ENCODE results near the gene SIK3. TPM values are rescaled to one million over a fixed set of nuclear protein-coding genes. Genes with fewer than 3 reads are reported as not detected.

SIK3 gene
- total RNA-seq, 2 donors from 2014 or later, result 26.2 to 77.6 TPM

DNA sequence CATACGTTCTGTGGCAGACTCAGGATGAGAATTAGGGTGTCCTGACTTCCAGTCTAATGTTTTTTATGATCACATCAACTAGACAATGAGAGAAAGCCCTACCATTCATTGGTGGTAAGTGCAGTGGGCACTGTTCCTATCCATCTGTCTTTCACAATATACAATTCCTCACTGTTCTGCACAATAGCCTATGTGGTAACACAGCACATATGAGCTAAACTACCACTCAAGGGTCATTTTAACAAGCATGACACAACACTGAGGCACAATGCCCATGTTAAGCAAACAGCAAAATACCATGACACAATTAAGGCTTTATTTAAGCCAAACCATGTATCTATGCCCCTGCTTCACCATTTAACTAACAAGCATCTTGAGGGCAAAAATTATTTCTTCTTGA lies 52.3 kb downstream of the SIK3 start:
- Histone ChIP-seq H3K27ac (no peak overlapping the region), H3K4me3 (no peak overlapping the region), H3K36me3 (no peaks in the 10 kb centered on the region), H3K27me3 (replicated peaks; ENCODE audit: insufficient read depth) (no peaks in the 10 kb centered on the region), H3K4me1 (replicated peaks) (no peaks in the 10 kb centered on the region), H3K9me3 (no peaks in the 10 kb centered on the region)
- TF ChIP-seq POLR2AphosphoS5 (IDR thresholded peaks at IDR 0.05) (no peak), POLR2A (IDR thresholded peaks at IDR 0.05) (no peak)
- TF ChIP-seq, protein P1, sequence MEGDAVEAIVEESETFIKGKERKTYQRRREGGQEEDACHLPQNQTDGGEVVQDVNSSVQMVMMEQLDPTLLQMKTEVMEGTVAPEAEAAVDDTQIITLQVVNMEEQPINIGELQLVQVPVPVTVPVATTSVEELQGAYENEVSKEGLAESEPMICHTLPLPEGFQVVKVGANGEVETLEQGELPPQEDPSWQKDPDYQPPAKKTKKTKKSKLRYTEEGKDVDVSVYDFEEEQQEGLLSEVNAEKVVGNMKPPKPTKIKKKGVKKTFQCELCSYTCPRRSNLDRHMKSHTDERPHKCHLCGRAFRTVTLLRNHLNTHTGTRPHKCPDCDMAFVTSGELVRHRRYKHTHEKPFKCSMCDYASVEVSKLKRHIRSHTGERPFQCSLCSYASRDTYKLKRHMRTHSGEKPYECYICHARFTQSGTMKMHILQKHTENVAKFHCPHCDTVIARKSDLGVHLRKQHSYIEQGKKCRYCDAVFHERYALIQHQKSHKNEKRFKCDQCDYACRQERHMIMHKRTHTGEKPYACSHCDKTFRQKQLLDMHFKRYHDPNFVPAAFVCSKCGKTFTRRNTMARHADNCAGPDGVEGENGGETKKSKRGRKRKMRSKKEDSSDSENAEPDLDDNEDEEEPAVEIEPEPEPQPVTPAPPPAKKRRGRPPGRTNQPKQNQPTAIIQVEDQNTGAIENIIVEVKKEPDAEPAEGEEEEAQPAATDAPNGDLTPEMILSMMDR (IDR thresholded peaks at IDR 0.05), result no peak
- WGBS, result 81% methylated on average over 1 of the region's 1 CpG
- no peak for DNase-seq (ENCODE audit: low spot score)
- intact Hi-C loops (cut with DNase I), result no loop called here

DNA sequence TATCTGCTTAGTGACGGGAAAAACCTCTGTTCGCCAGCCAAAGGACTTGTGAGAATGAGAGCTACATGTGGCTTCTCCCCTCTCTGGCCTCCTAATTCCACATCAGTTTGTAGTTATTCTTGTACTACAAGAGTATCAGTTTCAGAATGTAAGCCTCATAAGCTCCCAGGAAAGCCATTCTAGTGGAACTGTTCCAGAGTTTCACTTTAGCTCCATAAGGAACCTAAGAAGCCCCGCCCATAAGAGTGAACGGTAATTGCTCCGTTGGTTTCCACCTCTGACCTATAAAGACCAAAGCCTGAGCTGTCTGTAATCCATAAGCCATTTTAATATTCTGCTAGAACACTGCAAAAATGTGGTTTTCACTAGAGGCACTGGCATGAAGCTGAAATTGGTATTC lies 53.0 kb downstream of the SIK3 start:
- Histone ChIP-seq H3K27ac (no peak overlapping the region), H3K36me3 (no peaks in the 10 kb centered on the region), H3K4me3 (no peak overlapping the region), H3K27me3 (replicated peaks; ENCODE audit: insufficient read depth) (no peaks in the 10 kb centered on the region), H3K4me1 (replicated peaks) (no peaks in the 10 kb centered on the region), H3K9me3 (no peaks in the 10 kb centered on the region)
- TF ChIP-seq, protein P1 (IDR thresholded peaks at IDR 0.05), result no peak
- TF ChIP-seq POLR2A (IDR thresholded peaks at IDR 0.05), result no peak
- TF ChIP-seq POLR2AphosphoS5 (IDR thresholded peaks at IDR 0.05), result no peak
- DNase-seq (ENCODE audit: low spot score), result no peak
- intact Hi-C loops (cut with DNase I), result no loop called here
- 47% methylated on average over 5 of the region's 5 CpGs for WGBS

DNA sequence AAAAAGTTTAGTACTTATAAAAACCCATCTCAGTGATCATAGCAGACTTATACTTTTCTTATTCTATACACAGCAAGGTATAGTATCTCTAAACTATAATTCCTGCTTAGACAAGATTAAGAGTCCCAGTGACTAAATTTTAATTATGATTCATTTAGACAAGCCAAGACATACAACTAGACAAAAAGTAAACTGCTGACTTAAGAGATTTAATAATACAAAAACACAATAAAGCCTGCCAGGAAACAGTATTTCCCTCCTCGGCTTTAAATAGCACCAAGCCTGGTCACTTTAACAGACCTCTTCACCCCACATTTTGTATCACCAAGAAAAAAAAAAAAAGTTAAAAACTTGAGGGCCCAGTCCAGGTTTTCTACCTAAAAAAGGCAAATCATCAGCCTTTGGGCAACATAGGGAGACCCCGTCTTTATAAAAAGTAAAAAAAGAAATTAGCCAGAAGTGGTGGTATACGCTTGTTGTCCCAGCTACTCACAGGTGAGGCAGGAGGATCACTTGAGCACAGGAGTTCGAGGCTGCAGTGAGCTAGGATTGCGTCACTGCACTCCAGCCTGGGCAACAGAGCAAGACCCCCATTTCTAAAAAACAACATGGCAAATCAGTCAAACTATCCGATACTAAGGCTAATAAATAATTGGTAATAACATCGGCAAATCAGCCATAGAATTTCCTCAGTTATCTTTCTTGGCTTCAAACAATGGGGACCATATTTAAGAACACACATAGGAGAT lies 53.8 kb downstream of the SIK3 start:
- no peak overlapping the region for H3K4me3 ChIP-seq
- H3K4me1 ChIP-seq (replicated peaks), result no peaks in the 10 kb centered on the region
- intact Hi-C loops (cut with DNase I), result no loop called here
- no peaks in the 10 kb centered on the region for H3K36me3 ChIP-seq
- no peak overlapping the region for H3K27ac ChIP-seq
- no peaks in the 10 kb centered on the region for H3K27me3 ChIP-seq (replicated peaks; ENCODE audit: insufficient read depth)
- TF ChIP-seq POLR2AphosphoS5 (IDR thresholded peaks at IDR 0.05), result no peak
- TF ChIP-seq, protein P1 (IDR thresholded peaks at IDR 0.05), result no peak
- TF ChIP-seq POLR2A (IDR thresholded peaks at IDR 0.05), result no peak
- DNase-seq (ENCODE audit: low spot score), result no peak
- H3K9me3 ChIP-seq, result no peaks in the 10 kb centered on the region
- WGBS, result 81% methylated on average over 7 of the region's 7 CpGs

DNA sequence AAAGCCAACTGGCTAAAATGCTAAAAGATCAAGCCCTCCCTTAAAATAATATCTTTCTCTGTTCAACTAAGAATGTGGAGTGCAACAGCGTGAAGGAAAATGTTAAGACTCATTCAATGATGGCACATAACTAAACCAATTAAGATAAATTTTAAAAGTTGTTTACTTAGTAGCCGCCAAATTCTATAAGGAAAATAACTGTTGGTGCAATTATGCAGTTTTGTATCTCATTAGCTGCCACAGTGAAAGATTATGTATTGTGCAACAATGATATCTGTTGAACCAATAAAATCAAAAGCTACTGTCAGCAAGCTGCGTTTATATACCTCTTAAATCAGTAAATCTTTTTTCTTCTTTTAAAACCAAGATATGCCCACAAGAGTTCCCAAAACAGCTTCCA lies 55.5 kb downstream of the SIK3 start:
- H3K4me3 ChIP-seq, result no peak overlapping the region
- TF ChIP-seq POLR2AphosphoS5 (IDR thresholded peaks at IDR 0.05) (no peak), POLR2A (IDR thresholded peaks at IDR 0.05) (no peak)
- TF ChIP-seq, protein P1 (IDR thresholded peaks at IDR 0.05), result no peak
- no peaks in the 10 kb centered on the region for H3K27me3 ChIP-seq (replicated peaks; ENCODE audit: insufficient read depth)
- no peaks in the 10 kb centered on the region for H3K4me1 ChIP-seq (replicated peaks)
- WGBS, result 84% methylated on average over 3 of the region's 3 CpGs
- no peaks in the 10 kb centered on the region for H3K36me3 ChIP-seq
- H3K9me3 ChIP-seq, result no peaks in the 10 kb centered on the region
- intact Hi-C loops (cut with DNase I), result no loop called here
- DNase-seq (ENCODE audit: low spot score), result no peak
- no peak overlapping the region for H3K27ac ChIP-seq

DNA sequence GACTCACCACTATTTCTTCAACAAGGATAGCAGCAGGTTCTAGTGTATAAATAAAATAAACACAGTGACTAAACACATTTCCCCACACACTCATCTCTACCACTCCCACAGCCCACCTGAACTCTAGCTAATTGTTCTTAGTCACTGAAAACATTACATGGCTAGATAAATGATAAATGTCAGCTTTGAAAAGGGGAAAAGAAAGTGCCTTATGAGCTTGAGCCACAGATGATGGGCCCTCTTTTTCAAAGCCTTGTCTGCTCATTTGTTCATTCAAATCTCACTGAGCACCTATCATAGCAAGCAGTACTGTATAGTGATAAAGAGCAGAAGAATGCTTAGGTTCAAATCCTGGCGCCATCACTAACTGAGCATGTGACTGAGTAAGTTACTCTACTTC lies 58.3 kb downstream of the SIK3 start:
- 97% methylated on average over 1 of the region's 1 CpG for WGBS
- TF ChIP-seq, protein P1 (IDR thresholded peaks at IDR 0.05), result no peak
- TF ChIP-seq POLR2A (IDR thresholded peaks at IDR 0.05) (no peak), POLR2AphosphoS5 (IDR thresholded peaks at IDR 0.05) (no peak)
- H3K27me3 ChIP-seq (replicated peaks; ENCODE audit: insufficient read depth), result no peaks in the 10 kb centered on the region
- no peaks in the 10 kb centered on the region for H3K9me3 ChIP-seq
- no peak overlapping the region for H3K27ac ChIP-seq
- H3K4me3 ChIP-seq, result no peak overlapping the region
- H3K4me1 ChIP-seq (replicated peaks), result no peaks in the 10 kb centered on the region
- no peak for DNase-seq (ENCODE audit: low spot score)
- intact Hi-C loops (cut with DNase I), result no loop called here
- no peaks in the 10 kb centered on the region for H3K36me3 ChIP-seq

Measured in prostate gland (tissue), 2 donors.